GM12878 (cell line): ENCODE measurements around the gene EYS.

Experiments used
- CTCF ChIP-seq, 3 experiments: IDR thresholded peaks in 2 of 3; conservative IDR thresholded peaks in 1 of 3; 2 replicates each; pipeline ENCODE4 v1.5.1; 2011; ENCODE audit warnings: low read depth in 3 of 3, low read length in 3 of 3, mild to moderate bottlenecking in 3 of 3, control low read depth in 2 of 3, moderate library complexity in 2 of 3, inconsistent platforms in 1 of 3, mixed read lengths in 1 of 3; ENCODE audit not compliant: control insufficient read depth in 2 of 3, insufficient read depth in 1 of 3; ENCODE audit errors: extremely low read depth in 1 of 3
- JUND ChIP-seq: IDR thresholded peaks from 2 replicates; pipeline ENCODE4 v1.6.1; 2012; ENCODE audit warnings: low read depth, mild to moderate bottlenecking, low read length, improper control_type of control experiment, moderate library complexity
- NRF1 ChIP-seq: conservative IDR thresholded peaks from 2 replicates; pipeline ENCODE4 v1.6.1; 2011; ENCODE audit warnings: mild to moderate bottlenecking, low read depth, low read length, improper control_type of control experiment
- RAD51 ChIP-seq: fragments of 450-650 bp; IDR thresholded peaks from 2 replicates; pipeline ENCODE4 v1.6.1; 2016; ENCODE audit warnings: moderate library complexity, mild to moderate bottlenecking, inconsistent platforms
- RCOR1 ChIP-seq: conservative IDR thresholded peaks from 2 replicates; pipeline ENCODE4 v1.6.1; 2012; ENCODE audit warnings: low read depth, low read length, improper control_type of control experiment
- REST ChIP-seq: IDR thresholded peaks from 2 replicates; pipeline ENCODE4 v1.6.1; 2012; ENCODE audit warnings: mild to moderate bottlenecking, low read depth, low read length
- SIN3A ChIP-seq: IDR thresholded peaks from 2 replicates; pipeline ENCODE4 v1.6.1; 2012; ENCODE audit warnings: low read depth, low read length, improper control_type of control experiment
- TAF1 ChIP-seq: IDR thresholded peaks from 2 replicates; pipeline ENCODE4 v1.6.1; 2011; ENCODE audit warnings: mild to moderate bottlenecking, low read depth, low read length, borderline replicate concordance
- ZZZ3 ChIP-seq: IDR thresholded peaks from 2 replicates; pipeline ENCODE4 v1.6.1; 2011; ENCODE audit warnings: low read depth; ENCODE audit not compliant: control insufficient read depth, insufficient read length

DNA sequence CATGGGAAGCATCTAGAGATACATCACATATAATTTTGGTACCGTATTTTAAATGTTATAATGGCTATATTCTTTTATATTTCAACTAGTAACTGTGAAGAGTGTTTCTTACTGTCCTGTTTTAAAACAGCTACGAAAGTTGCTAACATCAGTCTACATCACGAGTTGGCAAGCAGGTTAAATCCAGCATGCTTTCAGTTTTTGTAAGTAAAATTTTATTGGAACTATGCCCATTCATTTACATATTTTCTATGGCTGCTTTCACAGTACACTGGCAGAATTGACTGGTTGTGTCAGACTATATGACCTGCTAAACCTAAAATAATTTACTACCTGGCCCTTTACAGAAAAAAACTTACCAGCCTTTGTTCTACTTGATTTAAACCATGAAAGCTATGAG is 1593.3 kb downstream of the EYS start:
- TF ChIP-seq TAF1: no peak
- TF ChIP-seq JUND: no peak
- TF ChIP-seq SIN3A: no peak
- no peak for TF ChIP-seq RCOR1
- TF ChIP-seq REST: no peak
- no peak for TF ChIP-seq ZZZ3
- TF ChIP-seq NRF1: no peak
- TF ChIP-seq CTCF (IDR thresholded peaks at IDR 0.05 in 2 of 3, conservative IDR thresholded peaks at IDR 0.05 in 1 of 3; ENCODE audit: control insufficient read depth in 2 of 3, extremely low read depth in 1 of 3, insufficient read depth in 1 of 3, low read depth in 3 of 3, low read length in 3 of 3): no peak
- no peak for TF ChIP-seq RAD51
